GM18870 (cell line): ENCODE results near the gene MKLN1.
"Not testable (repeated sequence)": the region's sequence is repeated elsewhere in the genome, so short reads cannot be mapped to it uniquely, and the experiment has no call there.

Source experiments
- ATAC-seq: cut with Tn5 transposase; IDR thresholded peaks from one replicate; pipeline ENCODE4 v1.9.1; 2021; ENCODE audit warnings: moderate library complexity; ENCODE audit not compliant: unreplicated experiment

Gene MKLN1

DNA sequence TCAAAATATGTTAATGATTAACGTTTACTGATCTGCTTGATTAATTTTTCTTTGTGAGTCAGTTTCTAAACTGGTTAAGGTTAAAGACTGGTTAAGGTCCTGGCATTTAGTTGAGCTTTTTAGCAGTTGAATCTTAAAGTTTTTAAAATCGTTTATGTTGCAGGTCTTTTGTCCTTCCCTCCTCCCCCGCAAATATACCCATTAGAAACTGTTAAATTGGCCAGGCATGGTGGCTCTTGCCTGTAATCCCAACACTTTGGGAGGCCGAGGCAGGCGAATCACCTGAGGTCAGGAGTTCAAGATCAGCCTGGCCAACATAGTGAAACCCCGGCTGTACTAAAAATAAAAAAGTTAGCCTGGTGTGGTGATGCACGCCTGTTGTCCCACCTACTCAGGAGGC, 127.9 kb downstream of the MKLN1 start:
- no peak for ATAC-seq

DNA sequence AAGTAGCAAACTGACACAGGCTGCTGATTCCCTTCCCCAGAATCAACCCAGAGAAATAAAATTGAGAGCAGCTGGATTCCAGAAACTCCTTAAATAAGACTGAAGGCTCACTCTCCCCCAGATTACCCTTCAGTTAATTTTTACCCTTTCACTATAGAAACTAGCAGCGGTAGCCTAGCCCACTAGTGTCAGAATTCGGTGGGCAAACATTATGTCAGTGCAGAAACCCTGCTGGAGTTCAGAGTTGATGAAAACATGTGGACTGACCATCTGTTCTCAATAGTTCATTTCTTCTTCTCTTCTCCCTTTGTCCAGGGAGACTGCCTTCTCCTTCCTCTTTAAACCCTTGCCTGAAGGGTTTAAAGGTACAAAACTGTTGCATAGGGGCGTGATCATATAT, 128.7 kb downstream of the MKLN1 start:
- no peak for ATAC-seq

DNA sequence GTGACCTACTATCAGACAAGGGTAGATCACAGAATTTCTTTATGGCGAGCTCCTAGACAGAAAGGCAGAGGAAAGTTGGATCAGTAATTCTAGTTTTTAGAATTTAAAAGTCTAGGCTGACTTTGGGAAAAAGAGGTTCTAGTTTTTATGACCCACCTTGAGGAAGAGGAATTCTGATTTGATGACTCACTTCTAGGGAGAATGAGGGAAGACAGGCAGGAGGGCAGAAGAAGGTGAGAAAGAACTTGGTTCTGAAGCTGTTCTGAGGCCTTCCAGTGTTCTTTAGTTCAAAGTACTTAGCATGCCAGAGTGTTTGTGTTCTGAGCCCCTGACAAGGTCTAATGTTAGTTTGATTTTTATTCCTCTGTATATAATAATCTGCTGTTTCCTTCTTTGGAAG, 131.6 kb downstream of the MKLN1 start:
- no peak for ATAC-seq

DNA sequence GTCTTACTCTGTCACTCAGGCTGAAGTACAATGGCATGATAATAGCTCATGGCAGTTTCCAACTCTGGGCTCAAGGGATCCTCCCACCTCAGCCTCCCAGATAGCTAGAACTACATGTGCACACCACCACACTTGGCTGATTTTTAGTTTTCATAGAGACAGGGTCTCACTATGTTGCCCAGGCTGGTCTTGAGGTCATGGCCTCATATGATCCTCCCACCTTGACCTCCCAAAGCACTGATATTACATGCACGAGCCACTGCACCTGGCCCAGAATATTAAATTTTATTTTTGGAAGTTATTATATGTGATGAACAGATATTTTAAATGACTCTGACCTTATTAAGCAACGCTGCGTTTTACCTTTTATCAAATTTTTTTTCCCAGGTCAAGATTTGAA, 134.4 kb downstream of the MKLN1 start:
- ATAC-seq, result no peak

DNA sequence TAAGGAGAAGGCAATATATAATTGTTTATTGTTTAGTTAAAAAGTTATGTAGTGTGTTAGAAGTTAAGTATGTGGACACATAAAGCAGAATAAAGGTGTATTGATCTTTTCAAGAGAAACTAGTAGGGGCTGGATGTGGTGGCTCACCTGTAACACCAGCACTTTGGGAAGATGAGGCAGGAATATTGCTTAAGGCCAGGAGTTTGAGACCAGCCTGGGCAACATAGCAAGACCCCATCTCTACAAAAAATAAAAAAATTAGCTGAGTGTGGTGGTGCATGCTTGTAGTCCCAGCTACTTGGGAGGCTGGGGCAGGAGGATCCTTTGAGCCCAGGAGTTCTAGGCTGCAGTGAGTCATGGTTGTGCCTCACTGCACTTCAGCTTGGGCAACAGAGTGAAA, 135.0 kb downstream of the MKLN1 start:
- ATAC-seq, result not testable (repeated sequence)

DNA sequence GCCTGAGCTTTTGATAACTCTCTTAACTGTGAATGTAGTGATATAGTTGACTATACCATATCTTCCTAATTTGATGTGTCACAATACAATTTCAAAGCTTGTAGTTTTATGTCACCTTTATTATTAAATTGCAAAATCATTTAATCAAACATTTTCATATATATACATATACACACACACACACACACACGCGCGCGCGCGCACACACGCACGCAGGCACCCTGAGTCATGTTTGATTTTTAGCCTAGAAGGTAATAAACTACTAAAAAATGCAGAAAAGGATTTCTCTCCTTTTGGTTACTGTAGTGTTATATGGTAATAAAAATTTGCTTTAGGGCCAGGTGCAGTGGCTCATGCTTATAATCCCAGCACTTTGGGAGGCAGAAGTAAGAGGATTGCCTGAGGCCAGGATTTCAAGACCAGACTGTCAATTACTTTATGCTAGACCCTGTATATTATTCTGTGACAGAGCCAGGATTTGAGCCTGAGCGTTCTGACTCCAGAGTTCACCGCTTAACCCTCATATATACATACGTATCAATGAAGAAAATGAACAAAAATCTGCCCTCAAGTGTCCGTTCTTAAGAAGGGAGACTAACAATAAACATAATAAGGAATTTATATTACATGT, 139.2 kb downstream of the MKLN1 start:
- no peak for ATAC-seq

DNA sequence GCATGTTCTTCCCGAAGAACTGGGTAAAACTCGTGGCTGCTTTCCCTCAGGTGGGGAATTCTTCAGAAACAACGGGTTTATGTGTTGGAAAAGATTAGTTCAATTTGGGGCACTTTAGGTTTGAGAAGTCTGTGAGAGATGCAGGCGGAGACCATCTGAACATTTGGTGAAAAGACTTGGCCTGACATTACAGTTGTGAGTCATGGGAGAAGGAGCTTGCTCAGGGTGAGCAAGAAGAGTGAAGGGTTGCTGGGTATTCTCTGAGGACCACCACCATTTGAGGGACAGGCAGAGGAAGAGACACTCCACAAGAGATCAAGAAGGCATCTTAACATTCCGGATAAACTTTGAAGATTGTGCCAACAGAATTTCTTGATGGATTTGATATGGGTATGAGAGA, 140.1 kb downstream of the MKLN1 start:
- ATAC-seq, result no peak

DNA sequence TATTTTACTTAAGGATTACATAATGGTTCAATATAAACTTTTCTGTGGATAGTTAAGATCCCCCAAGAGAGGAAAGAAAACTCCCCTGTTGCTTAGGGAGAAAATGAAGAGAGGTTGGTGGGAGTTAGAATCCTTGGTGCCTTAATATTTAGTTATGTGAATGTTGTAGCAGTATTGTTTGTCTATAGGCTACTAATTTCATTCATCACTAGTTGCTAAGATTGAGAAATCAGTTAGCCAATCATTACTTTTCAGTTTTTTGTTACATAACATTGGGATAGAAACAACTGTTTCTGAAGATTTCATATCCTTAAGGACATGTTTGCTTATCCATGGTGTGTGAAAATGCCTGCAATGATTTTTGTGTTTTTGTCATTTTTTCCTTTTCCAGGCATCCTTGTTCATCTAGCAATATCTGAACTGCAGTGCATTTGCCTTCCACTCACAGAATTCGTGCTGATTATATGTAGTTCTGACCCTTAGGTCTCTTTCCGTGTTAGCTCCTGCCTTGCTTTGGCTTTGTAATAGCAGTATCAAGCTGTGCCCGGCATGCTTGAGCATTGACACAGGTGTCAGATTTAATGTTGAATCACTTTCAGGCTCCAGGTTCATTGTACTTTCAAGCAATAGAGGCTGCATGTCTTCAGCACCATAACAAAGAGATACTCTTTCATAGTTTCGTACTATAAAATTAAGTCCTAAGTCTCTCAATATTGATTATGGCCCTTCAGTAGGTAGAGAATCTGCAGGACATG, 143.8 kb downstream of the MKLN1 start:
- ATAC-seq, result no peak

DNA sequence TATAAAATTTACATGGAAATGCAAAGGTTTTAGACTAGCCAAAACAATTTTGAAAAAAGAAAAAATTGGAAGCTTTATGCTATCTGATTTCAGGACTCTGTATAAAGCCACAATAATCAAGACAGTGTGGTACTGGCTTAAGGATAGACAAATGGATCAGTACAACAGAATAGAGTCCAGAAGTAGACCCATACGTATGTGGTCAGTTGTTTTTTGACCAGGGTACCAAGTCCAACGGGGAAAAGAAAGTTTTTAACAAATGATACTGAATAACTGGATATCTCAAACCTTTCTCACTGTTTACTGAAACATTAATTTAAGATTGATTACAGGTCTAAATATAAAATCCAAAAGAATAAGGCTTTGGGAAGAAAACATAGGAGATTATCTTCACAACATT, 149.1 kb downstream of the MKLN1 start:
- no peak for ATAC-seq

DNA sequence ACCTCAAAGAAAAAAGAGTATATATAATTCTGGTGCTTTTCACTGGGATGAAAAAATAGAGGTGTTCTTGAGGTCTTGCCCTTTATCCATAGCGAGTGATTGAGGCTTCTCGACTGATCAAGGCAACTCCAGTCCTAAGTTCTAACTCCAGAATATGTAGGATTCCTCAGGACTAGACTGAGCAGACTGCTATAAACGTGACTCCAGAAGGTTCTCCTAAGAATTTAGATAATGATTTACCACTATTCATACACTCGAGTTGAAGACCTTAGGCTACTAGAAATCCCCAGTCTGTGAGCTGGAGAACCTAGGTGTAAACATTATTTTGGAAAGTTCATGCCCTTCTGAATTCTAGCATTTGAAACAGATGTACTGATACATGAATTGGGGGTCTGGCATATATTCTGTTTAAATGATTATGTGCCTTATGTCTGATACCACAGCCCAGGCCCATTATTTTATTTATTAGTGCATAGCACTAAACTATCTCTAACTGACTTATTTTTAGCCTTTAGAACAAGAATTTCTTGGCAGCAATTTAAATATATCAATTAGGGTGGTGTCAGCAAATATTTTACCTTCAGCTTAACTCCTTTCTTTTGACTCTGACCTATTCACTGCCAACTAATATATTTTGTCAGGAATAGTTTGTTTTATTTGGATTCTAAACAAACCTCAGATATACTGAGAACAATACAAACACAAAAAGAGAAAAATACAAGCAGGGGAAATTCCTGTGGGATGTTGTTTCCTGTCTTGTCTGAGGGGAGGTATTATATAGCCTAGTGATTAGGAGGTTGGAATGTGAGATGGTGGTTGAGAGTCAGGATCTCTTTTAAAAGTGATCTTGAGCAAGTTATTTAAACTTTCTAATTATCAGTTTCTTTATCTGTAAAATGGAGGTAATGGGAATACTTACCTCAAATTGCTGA, 153.0 kb downstream of the MKLN1 start:
- ATAC-seq, result no peak

DNA sequence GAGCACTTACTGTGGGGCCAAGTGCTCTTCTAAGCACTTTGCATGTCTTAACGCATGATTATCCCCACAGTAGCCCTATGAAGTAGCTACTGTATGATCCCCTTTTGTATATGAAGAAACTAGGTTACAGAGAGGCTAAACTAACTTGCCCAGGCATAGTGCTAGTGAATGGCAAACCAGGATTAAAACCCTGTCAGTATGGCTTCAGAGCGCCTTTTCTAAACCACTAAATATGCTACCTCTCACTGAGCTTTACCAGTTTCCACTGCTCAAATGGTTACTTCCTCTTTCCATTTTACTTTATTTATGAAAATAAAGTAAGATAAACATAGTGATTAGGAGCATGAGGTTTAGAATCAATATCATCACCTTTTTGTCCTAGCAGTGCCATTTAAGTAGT, 155.1 kb downstream of the MKLN1 start:
- no peak for ATAC-seq

DNA sequence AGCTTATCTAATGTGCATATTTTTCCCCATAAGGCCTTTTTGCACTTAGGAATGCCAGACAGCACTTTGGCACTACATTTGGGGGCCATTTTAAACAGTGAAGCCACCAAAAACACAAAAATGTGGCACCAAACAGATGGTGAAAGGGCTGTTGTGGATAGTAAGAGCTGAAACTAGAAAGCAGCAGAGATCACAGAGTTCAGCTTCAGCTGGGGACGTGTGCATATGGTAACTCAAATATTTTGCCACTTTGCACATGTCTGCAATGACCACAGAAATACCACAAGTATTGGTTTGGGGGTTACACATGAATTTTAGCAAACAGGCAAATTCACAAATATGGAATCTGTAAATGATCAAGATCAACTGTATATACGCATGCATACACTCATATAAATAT, 155.9 kb downstream of the MKLN1 start:
- no peak for ATAC-seq

DNA sequence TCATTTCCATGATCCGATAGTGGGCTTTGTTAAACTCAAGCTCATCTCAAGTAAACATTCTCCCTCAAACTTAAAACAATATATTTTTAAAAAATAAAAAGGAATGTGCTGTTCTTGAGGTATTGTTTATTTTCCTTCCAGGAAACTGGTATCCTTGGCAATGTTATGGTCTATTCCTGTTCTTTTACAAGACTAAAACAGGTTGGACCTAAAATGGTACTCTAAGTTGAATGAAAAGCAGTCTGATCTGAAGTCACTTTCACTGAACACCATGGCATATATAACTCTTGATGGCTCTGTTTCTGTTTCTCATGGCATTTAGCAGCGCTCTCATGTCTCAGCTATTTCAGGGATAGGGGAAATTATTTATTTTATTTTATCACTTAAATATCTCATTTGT, 158.7 kb downstream of the MKLN1 start:
- no peak for ATAC-seq

DNA sequence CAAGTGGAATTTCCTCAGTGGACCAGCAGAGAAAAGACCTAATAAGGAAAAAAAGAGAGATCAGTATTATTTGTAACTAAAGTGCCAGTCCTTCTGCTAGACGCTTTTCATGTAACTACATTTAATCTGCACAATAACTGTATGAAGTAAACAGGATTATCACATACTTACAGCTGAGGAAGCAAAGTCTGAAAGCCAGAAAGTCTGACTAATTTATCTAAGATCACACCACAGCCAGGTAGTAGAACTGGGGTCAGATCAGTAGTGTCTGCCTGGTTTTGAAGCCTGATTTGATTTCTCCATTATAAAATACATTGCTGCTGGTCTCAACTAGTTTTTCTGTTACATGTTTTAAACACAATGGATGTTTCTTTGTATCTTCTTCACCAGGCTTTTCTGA, 159.5 kb downstream of the MKLN1 start:
- no peak for ATAC-seq

DNA sequence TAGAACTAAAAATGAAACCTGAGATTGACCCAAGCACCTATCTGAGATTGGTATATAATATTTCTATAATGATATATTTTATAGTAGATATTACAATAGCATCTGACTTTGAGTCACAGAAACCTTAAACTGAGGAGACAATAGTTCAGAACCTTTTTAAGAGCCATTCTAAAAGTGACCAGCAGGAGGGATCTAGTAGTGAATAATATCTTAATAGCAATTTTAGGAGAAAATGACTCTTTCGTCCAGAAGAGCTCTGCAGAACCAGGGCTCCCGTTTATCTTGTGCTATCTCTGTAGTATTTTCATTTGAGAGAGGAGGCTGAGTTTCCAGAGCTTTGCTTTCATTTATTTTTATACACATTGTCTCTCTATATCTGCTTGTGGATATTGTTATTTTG, 160.7 kb downstream of the MKLN1 start:
- ATAC-seq, result no peak

DNA sequence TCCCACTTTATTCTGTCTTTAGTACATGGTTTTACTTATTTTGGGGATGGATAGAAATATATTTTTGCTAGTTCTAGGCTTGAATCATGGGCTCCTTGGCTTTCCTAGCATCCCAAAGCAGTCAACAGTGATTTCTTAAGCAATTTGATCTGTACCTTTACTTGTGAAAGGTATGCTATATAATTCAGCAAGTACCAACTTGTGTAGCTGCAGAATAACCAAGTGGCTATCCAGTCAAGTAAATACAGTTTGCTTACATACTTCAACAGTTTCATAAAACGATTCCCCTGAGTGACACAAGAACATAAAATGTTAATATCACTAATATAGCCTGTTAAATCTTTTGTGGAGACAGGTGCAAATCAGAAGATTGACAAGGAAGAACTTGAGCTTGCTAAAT, 161.5 kb downstream of the MKLN1 start:
- ATAC-seq, result no peak

DNA sequence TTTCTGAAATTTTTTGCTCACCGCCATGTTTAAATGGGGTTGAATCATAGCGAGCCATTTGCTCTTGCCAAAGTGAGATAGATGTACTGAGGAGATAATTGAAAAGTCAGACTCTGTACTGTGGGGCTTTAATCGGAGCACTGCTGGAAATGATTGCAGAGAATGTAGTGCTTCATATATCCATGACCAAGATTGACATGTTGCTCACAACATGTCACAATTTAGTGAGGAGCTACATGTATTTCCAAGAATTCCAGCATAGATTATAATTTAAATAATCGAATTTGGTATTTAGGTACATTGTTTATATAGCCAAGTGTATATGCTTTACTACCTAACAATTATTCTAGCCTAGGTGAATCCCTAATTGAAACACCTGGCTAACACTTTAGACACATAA, 162.2 kb downstream of the MKLN1 start:
- no peak for ATAC-seq

DNA sequence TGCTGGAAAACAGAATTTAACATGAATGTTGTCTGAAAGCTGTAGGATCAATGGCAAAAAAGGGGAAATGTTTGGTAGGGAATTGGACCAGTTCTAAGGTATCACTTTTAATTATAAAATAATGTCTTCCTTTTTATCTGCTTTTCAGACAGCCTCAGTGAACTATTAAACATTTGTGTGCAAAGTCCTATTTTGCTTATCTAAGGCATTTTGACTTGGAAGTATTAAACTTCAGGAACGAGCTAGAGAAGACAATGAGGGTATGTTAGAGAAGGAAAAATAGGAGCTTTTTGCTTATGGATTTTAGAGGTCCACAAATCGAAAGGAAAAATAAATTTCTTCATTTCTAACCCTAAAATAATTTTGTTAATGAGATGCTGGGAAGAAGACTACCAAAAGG, 165.4 kb downstream of the MKLN1 start:
- ATAC-seq, result no peak

DNA sequence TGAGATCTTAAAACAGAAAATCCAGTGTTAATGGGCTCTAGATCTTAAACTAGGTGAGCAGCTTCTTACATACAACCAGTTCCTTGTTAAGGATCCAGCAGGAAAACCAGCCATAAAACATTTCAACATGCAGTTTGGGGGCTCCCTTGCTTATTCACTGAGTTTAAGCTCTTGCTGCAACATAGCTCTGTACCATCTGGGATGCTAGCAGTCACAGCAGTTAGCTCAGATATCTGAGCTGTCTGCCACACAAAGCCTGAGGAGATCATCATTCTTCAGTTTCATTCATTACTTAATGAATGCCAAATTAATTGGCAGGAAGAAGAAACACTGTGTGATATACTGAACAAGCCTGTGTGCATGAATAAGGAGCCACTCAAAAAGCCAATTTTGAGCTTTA, 165.9 kb downstream of the MKLN1 start:
- no peak for ATAC-seq

DNA sequence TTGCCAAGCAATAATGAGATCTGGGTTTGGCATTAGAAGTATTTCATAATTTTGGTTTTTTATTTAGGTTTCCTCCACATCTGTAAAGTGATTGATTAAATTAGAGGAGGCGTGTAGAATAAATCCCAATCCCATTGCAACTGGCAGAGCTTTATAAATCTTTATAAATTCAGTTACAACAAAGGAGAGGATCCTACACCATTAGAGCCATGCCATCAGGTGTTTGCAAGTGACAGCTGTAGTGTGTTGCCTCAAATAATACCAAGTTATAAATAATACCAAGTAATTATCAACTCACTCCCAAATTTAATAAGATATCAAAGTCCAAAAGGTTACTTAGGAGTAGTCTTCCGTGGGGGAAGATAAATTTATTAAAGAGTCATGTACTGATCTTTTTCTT, 166.5 kb downstream of the MKLN1 start:
- ATAC-seq, result no peak

DNA sequence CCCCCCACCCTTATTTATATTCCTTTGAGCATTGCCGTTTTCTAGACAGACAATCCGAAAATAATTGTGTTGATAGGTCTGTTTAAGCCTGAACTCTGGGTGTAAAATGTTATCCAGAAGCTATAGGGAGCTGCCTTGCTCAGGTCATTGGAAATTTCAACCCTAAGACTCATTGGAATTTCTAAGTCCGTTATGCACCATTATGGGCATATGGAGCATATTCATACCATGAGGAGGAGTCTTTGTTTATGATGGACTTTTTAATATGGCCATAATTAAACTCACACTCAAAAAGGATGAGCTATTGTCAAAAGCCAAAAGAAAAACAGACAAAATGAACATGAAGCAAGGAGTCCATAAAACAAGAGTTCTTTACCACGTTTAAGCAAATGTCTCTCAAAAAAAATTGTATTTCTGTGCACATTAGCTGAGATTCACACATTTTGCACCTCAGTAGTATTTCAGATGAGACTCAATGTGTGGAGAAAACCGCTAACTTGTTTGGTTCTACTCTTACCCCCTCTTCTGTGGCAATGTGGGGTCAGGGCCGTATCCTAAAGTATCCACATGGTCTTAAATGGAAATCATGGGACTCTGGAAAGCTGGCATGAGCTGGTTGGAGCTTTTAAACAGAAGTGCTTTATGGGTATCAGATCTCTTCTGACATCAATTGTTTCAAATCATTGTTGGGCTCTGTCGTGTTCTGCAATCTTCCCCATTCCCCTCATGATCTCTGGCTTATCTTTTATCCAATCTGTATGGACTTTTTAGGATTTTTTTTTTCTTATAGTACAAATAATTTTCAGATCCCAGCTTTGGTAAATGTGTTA, 168.2 kb downstream of the MKLN1 start:
- ATAC-seq, result no peak
